ENCODE measurements around the gene TAOK2. TPM values are rescaled to one million over a fixed set of nuclear protein-coding genes. Genes with fewer than 3 reads are reported as not detected.
A peak's percentile ranks its signal among the peaks of the same experiment; 100 is the strongest.
"Not testable (repeated sequence)": the region's sequence is repeated elsewhere in the genome, so short reads cannot be mapped to it uniquely, and the experiment has no call there.

Gene TAOK2
- total RNA-seq, 1 donor from 2014 or later: 36.5 TPM

DNA sequence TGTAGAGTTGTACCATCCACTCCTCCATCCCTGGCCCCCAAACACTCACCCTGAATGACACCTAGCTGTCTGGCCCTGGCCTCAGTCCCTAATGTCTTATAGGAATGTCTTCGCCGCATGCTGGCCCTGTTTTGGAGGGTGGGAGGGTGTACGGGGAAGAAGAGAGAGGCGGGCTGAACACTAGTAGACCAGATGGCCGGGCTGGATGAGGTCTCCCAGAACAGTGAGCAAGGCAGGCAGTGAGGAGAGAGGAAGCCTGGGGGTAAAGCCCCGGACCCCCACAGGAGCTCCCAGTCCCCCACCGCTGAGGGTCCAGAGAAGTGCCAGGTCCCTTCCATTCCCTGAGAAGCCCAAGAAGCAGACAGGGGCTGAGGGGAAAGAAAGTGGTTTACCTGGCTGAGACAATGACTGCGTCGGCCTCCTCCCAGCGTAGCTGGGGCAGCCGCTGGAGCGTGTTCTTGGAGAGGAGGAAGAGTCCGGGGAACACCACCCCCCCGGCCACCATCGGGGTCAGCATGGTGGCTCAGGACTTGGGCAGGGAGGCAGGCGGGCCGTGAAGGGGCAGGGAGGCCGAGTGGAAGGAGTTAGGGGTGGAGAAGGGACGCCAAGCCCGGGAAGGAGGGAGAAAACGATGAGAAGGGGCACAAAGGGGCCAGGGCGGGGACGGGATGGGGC is 56.5 kb downstream of the TAOK2 start:
- Mint-ChIP-seq H3K4me1 (ENCODE audit: low read depth) (peaks cover 8% of the 10 kb centered on the region), H3K27ac (no peak overlapping the region), H3K4me3 (ENCODE audit: low read depth) (no peak overlapping the region), H3K36me3 (ENCODE audit: low read depth) (no peaks in the 10 kb centered on the region), H3K27me3 (ENCODE audit: low read depth) (peaks cover 49% of the 10 kb centered on the region), H3K9me3 (no peaks in the 10 kb centered on the region)
- intact Hi-C loops (cut with micrococcal nuclease): no loop called here
- no peak for DNase-seq (ENCODE audit: low spot score)

DNA sequence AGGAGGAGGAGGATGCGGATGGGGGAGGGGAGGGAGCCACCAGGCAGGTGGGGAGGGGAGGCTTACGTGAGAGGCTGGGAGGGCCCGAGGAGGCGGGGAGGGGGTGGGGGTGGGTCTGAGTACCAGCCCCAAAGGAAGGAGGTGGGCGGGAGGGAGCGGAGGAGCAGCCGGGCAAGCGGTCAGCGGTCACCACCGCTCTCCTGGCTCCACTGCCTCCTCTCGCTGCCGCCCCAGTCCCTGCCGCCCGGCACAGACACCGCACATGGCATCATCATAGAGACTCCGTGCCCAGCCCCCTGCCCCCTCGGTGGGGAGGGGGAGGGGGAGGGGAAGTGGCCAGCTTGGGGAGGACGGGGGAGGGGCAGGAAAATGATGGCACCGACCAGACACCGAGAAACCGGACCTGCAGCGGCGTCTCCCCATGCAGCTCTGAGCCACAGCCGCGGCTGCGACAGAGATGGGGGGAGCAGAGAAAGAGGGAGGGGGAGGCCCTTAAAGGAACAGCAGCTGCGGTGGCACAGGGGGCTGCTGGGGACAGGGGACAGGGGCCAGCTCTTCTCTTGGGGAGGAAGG is 57.3 kb downstream of the TAOK2 start, which contains the start of gene TLCD3B:
Gene TLCD3B, minus strand, starts transcription at position 431 of the 573 bp plus-strand sequence. CDS start 744 bp downstream, outside the sequence.
- H3K36me3 Mint-ChIP-seq (ENCODE audit: low read depth): no peaks in the 10 kb centered on the region
- H3K27ac Mint-ChIP-seq: no peak within 1 kb of the TSS
- DNase-seq (ENCODE audit: low spot score): no peak
- H3K27me3 Mint-ChIP-seq (ENCODE audit: low read depth): peaks cover 53% of the 10 kb centered on the region
- no peaks in the 10 kb centered on the region for H3K9me3 Mint-ChIP-seq
- intact Hi-C loops (cut with micrococcal nuclease): no loop called here
- H3K4me1 Mint-ChIP-seq (ENCODE audit: low read depth): peaks cover 12% of the 10 kb centered on the region
- H3K4me3 Mint-ChIP-seq (ENCODE audit: low read depth): peak within 1 kb of the TSS; percentile 27

DNA sequence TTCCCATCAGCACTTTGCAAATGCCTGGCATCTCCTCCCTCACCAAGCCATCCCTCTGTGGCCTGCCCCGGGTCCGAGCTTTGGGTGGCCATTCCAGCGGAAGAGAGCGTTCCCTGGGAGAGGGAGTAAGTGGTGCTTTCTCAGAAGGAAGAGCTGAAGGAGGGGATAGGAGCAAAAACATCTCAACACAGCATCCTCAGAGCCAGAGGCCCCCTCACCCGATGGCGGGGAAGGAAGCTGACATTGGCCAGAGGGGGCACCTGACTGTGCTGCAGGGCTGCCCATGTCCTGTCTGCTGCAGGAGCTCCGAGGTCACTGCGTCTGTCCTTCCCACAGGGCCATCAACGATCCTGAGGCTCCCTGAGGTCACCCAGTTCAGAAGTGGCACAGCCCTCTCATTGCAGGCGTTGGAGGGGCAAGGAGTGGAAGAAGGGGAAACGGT is 57.8 kb downstream of the TAOK2 start:
- Mint-ChIP-seq H3K27ac (no peak overlapping the region), H3K4me3 (ENCODE audit: low read depth) (no peak overlapping the region), H3K36me3 (ENCODE audit: low read depth) (no peaks in the 10 kb centered on the region), H3K4me1 (ENCODE audit: low read depth) (peaks cover 12% of the 10 kb centered on the region), H3K9me3 (no peaks in the 10 kb centered on the region), H3K27me3 (ENCODE audit: low read depth) (peaks cover 54% of the 10 kb centered on the region)
- no peak for DNase-seq (ENCODE audit: low spot score)
- intact Hi-C loops (cut with micrococcal nuclease): no loop called here

DNA sequence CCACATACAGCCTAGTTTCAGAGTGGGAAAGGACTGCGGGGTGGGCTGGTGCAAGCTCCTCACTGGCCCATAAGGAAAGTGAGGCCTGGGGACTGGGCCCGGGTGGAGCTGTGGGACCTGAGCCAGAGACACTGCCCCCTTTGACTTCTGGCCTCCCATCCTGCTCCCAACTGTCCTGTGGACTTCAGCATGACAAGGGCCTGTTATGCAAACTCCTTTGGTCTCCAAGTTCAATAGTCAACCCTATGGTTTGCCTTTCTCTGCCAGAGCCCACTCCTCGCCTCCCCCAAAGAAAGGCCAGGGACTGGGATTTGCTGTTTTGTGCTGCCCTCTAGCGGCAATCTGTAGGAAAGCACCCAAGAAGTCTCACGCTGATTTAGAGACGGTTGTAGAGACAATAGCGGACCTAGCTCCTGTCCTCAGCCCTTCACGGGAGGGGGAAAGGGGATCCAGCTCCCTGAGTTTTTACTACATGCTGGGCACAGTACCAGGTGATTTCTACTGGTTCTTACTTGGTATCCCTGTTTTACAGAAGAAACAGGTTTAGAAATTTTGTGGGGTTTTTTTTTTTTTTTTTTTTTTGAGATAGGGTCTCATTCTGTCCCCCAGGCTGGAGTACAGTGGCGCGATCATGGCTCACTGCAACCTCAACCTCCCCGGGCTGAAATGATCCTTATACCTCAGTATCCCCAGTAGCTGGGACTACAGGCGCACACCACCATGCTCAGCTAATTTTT is 58.6 kb downstream of the TAOK2 start:
- no peak overlapping the region for H3K27ac Mint-ChIP-seq
- no peaks in the 10 kb centered on the region for H3K36me3 Mint-ChIP-seq (ENCODE audit: low read depth)
- peak overlapping the region; percentile 27 for H3K4me3 Mint-ChIP-seq (ENCODE audit: low read depth)

DNA sequence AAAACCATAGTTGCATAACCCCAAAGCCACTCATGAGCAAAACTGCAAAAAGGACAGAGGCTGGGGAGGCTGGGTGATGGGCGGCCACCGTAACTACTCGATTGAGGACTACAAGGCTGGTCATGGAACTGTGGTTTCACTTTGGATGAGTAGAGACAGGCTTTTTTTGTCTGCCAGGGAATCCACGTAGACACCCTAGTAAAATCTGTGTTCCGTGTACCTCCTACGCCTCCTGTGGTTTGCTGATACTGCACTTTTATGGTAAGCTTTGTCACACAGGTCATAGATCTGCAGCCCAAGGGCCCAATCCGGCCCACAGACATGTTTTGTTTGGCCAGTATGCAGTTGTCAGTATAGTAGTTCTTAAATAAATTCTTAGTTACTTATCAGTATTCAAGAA is 59.6 kb downstream of the TAOK2 start:
- Mint-ChIP-seq H3K4me3 (ENCODE audit: low read depth) (no peak overlapping the region), H3K27me3 (ENCODE audit: low read depth) (peaks cover 42% of the 10 kb centered on the region), H3K36me3 (ENCODE audit: low read depth) (no peaks in the 10 kb centered on the region), H3K4me1 (ENCODE audit: low read depth) (peaks cover 12% of the 10 kb centered on the region), H3K27ac (no peak overlapping the region), H3K9me3 (no peaks in the 10 kb centered on the region)
- DNase-seq (ENCODE audit: low spot score): no peak
- intact Hi-C loops (cut with micrococcal nuclease): no loop called here

More for the DNA sequence above, 58.6 kb downstream of the TAOK2 start:
- peaks cover 12% of the 10 kb centered on the region for H3K4me1 Mint-ChIP-seq (ENCODE audit: low read depth)
- H3K9me3 Mint-ChIP-seq: no peaks in the 10 kb centered on the region
- intact Hi-C loops (cut with micrococcal nuclease): loop anchor here (1.0 kb wide), 1 partner anchor 331 kb away; no protein-coding TSS in a partner anchor
- DNase-seq (ENCODE audit: low spot score): peak; percentile 57
- H3K27me3 Mint-ChIP-seq (ENCODE audit: low read depth): peaks cover 48% of the 10 kb centered on the region

DNA sequence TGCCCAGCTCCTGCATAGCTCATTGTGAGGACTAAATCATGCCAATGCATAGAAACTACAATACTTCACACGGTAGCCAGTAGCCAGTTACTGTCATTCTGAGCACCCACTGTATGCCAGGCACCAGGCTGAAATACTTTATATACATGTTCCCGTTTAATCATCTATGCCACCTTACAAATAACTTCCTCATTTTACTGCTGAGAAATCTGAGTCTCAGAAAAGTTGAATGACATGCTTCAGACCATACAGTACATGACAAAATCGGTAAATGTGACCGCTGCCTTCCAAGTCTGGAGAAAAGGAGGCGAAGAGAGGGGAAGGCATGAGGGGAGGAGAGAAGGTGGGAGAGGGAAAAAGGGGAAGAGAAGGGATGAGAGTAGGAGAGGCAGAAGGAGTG is 66.6 kb downstream of the TAOK2 start:
- intact Hi-C loops (cut with micrococcal nuclease): no loop called here
- no peaks in the 10 kb centered on the region for H3K9me3 Mint-ChIP-seq

DNA sequence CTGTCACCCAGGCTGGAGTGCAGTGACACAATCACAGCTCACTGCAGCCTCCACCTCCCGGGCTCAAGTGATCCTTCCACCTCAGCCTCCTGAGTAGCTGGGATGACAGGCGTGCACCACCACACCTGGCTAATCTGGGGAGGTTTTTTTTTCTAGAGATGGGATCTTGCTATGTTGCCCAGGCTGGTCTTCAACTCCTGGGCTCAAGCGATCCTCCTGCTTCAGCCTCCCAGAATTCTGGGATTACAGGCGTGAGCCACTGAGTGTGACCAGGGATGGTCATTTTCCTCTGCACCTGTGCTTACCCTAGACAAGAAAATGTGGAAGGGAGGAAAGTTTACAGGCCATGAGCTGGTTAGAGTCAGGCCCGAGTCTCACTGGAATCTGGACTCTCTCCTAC is 67.0 kb downstream of the TAOK2 start:
- DNase-seq (ENCODE audit: low spot score); intact Hi-C loops (cut with micrococcal nuclease); H3K36me3 Mint-ChIP-seq (ENCODE audit: low read depth); H3K9me3 Mint-ChIP-seq; H3K27ac Mint-ChIP-seq; H3K4me1 Mint-ChIP-seq (ENCODE audit: low read depth); H3K4me3 Mint-ChIP-seq (ENCODE audit: low read depth): not testable (repeated sequence)
- peaks cover 11% of the 10 kb centered on the region for H3K27me3 Mint-ChIP-seq (ENCODE audit: low read depth)

More for the DNA sequence above, 66.6 kb downstream of the TAOK2 start:
- H3K27me3 Mint-ChIP-seq (ENCODE audit: low read depth): peaks cover 13% of the 10 kb centered on the region
- H3K36me3 Mint-ChIP-seq (ENCODE audit: low read depth): no peaks in the 10 kb centered on the region
- peak overlapping the region; percentile 35 for H3K27ac Mint-ChIP-seq
- peaks cover 4% of the 10 kb centered on the region for H3K4me1 Mint-ChIP-seq (ENCODE audit: low read depth)
- DNase-seq (ENCODE audit: low spot score): no peak
- no peak overlapping the region for H3K4me3 Mint-ChIP-seq (ENCODE audit: low read depth)

DNA sequence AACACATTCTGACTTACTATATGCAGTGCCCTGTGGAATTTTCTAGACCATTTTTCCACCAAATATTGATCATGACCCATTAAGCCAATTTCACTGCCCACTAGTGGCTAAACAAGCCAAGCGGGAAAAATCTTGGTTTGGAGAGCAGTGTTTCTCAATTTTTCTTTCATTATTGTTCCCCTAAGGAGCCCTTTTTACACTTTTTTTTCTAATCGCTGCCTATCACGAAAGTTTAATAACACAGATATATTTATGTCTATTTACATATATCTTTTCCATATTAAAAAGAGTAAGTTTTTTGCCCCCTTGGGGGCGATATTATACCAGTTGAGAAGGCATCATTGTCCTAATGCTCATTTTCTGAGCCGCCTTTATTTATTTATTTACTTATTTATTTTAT is 68.2 kb downstream of the TAOK2 start:
- Mint-ChIP-seq H3K9me3 (no peaks in the 10 kb centered on the region), H3K4me1 (ENCODE audit: low read depth) (peaks cover 3% of the 10 kb centered on the region), H3K27ac (no peak overlapping the region), H3K36me3 (ENCODE audit: low read depth) (no peaks in the 10 kb centered on the region), H3K4me3 (ENCODE audit: low read depth) (no peak overlapping the region), H3K27me3 (ENCODE audit: low read depth) (peaks cover 8% of the 10 kb centered on the region)
- DNase-seq (ENCODE audit: low spot score): no peak
- intact Hi-C loops (cut with micrococcal nuclease): no loop called here

Other genes with a start within 250 kb of the TAOK2 start
- 18.0 and 18.5 TPM in 2 replicates for gene C16orf54, start 227.9 kb upstream of the TAOK2 start, total RNA-seq
- not detected in 2 replicates for gene ZG16, start 195.6 kb upstream of the TAOK2 start, total RNA-seq
- 132 and 136 TPM in 2 replicates for gene KIF22, start 183.1 kb upstream of the TAOK2 start, total RNA-seq
- 387 and 388 TPM in 2 replicates for gene MAZ, start 167.3 kb upstream of the TAOK2 start, total RNA-seq
- gene PRRT2, start 161.7 kb upstream of the TAOK2 start, total RNA-seq: 1.8 and 2.0 TPM in 2 replicates
- 27.6 and 29.5 TPM in 2 replicates for gene PAGR1, start 157.7 kb upstream of the TAOK2 start, total RNA-seq
- gene MVP, start 153.4 kb upstream of the TAOK2 start, total RNA-seq: 130 and 135 TPM in 2 replicates
- 64.2 and 66.6 TPM in 2 replicates for gene CDIPT, start 110.6 kb upstream of the TAOK2 start, total RNA-seq
- 0.11 and 0.55 TPM in 2 replicates for gene SEZ6L2, start 74.3 kb upstream of the TAOK2 start, total RNA-seq
- 2.1 and 2.2 TPM in 2 replicates for gene ASPHD1, start 73.4 kb upstream of the TAOK2 start, total RNA-seq
- 39.7 and 47.5 TPM in 2 replicates for gene KCTD13, start 47.6 kb upstream of the TAOK2 start, total RNA-seq
- 52.1 and 59.0 TPM in 2 replicates for gene TMEM219, start 11.8 kb upstream of the TAOK2 start, total RNA-seq
- 40.3 and 40.7 TPM in 2 replicates for gene HIRIP3, start 21.7 kb downstream of the TAOK2 start, total RNA-seq
- 112 and 119 TPM in 2 replicates for gene INO80E, start 22.4 kb downstream of the TAOK2 start, total RNA-seq
- gene DOC2A, start 37.2 kb downstream of the TAOK2 start, total RNA-seq: 0.87 and 1.2 TPM in 2 replicates
- not detected in 2 replicates for gene C16orf92, start 49.3 kb downstream of the TAOK2 start, total RNA-seq
- 2.3 and 2.6 TPM in 2 replicates for gene TLCD3B, start 57.4 kb downstream of the TAOK2 start, total RNA-seq
- gene ALDOA, start 91.9 kb downstream of the TAOK2 start, total RNA-seq: 2,017 and 2,037 TPM in 2 replicates
- gene PPP4C, start 102.1 kb downstream of the TAOK2 start, total RNA-seq: 143 and 144 TPM in 2 replicates
- 2.7 and 2.9 TPM in 2 replicates for gene TBX6, start 118.1 kb downstream of the TAOK2 start, total RNA-seq
- gene YPEL3, start 122.3 kb downstream of the TAOK2 start, total RNA-seq: 14.0 and 14.2 TPM in 2 replicates
- 6.4 and 7.7 TPM in 2 replicates for gene GDPD3, start 139.7 kb downstream of the TAOK2 start, total RNA-seq
- gene MAPK3, start 149.4 kb downstream of the TAOK2 start, total RNA-seq: 61.9 and 63.9 TPM in 2 replicates
- 843 and 845 TPM in 2 replicates for gene CORO1A, start 209.7 kb downstream of the TAOK2 start, total RNA-seq
- 225 and 245 TPM in 2 replicates for gene BOLA2B, start 219.8 kb downstream of the TAOK2 start, total RNA-seq
- gene SLX1A, start 220.0 kb downstream of the TAOK2 start, total RNA-seq: 58.4 and 65.3 TPM in 2 replicates
- gene SULT1A3, start 225.4 kb downstream of the TAOK2 start, total RNA-seq: 13.6 and 19.1 TPM in 2 replicates